ENCODE measurements around the gene DMTF1.
A peak's percentile ranks its signal among the peaks of the same experiment; 100 is the strongest.
"Not testable (repeated sequence)": the region's sequence is repeated elsewhere in the genome, so short reads cannot be mapped to it uniquely, and the experiment has no call there.

DMTF1 gene

GRCh38 chr7:87199700-87200450 is 47.6 kb downstream of the DMTF1 start:
- no peak for DNase-seq (ENCODE audit: low read depth)

GRCh38 chr7:87202208-87202607 is 50.0 kb downstream of the DMTF1 start:
- DNase-seq (ENCODE audit: low read depth), result no peak

GRCh38 chr7:87202705-87203104 is 50.5 kb downstream of the DMTF1 start:
- DNase-seq (ENCODE audit: low read depth), result no peak

- DNase-seq (ENCODE audit: low read depth), result not testable (repeated sequence)
Measured at GRCh38 chr7:87203929-87204328, 51.7 kb downstream of the DMTF1 start.

GRCh38 chr7:87204933-87205332 is 52.7 kb downstream of the DMTF1 start:
- no peak for DNase-seq (ENCODE audit: low read depth)

- not testable (repeated sequence) for DNase-seq (ENCODE audit: low read depth)
Measured at GRCh38 chr7:87205701-87206100, 53.4 kb downstream of the DMTF1 start.

- no peak for DNase-seq (ENCODE audit: low read depth)
Measured at GRCh38 chr7:87206361-87206760, 54.1 kb downstream of the DMTF1 start.

GRCh38 chr7:87209295-87209924 is 57.2 kb downstream of the DMTF1 start:
- no peak for DNase-seq (ENCODE audit: low read depth)

- DNase-seq (ENCODE audit: low read depth), result no peak
Measured at GRCh38 chr7:87210506-87210905, 58.3 kb downstream of the DMTF1 start.

- no peak for DNase-seq (ENCODE audit: low read depth)
Measured at GRCh38 chr7:87212498-87212897, 60.2 kb downstream of the DMTF1 start.

GRCh38 chr7:87213252-87213651 is 61.0 kb downstream of the DMTF1 start:
- no peak for DNase-seq (ENCODE audit: low read depth)

GRCh38 chr7:87213811-87214210 is 61.6 kb downstream of the DMTF1 start:
- no peak for DNase-seq (ENCODE audit: low read depth)

- no peak for DNase-seq (ENCODE audit: low read depth)
Measured at GRCh38 chr7:87215046-87215445, 62.8 kb downstream of the DMTF1 start.

- no peak for DNase-seq (ENCODE audit: low read depth)
Measured at GRCh38 chr7:87216701-87217508, 64.7 kb downstream of the DMTF1 start.

- no peak for DNase-seq (ENCODE audit: low read depth)
Measured at GRCh38 chr7:87217983-87218653, 65.9 kb downstream of the DMTF1 start.

- DNase-seq (ENCODE audit: low read depth), result no peak
Measured at GRCh38 chr7:87218796-87219544, 66.7 kb downstream of the DMTF1 start.

- DNase-seq (ENCODE audit: low read depth), result peak; percentile 71
Measured at GRCh38 chr7:87219545-87220025, 67.3 kb downstream of the DMTF1 start, which contains the start of gene TMEM243. Gene TMEM243 (minus strand): TSS chr7:87219732. CDS start chr7:87219503, 229 bp downstream.

- peak; percentile 79 for DNase-seq (ENCODE audit: low read depth)
Measured at GRCh38 chr7:87220026-87220733, 67.9 kb downstream of the DMTF1 start.

GRCh38 chr7:87220734-87221215 is 68.5 kb downstream of the DMTF1 start:
- no peak for DNase-seq (ENCODE audit: low read depth)

- no peak for DNase-seq (ENCODE audit: low read depth)
Measured at GRCh38 chr7:87223666-87224065, 71.4 kb downstream of the DMTF1 start.

Data from activated T-cell treated with anti-CD3 and anti-CD28 coated beads for 24 hours (primary cell).